Measurements from ENCODE around the gene FAM199X. TPM values are rescaled to one million over a fixed set of nuclear protein-coding genes. Genes with fewer than 3 reads are reported as not detected.

The FAM199X gene
- total RNA-seq, 3 donors from 2014 or later, result 24.9 to 42.0 (median 41.9) TPM

DNA sequence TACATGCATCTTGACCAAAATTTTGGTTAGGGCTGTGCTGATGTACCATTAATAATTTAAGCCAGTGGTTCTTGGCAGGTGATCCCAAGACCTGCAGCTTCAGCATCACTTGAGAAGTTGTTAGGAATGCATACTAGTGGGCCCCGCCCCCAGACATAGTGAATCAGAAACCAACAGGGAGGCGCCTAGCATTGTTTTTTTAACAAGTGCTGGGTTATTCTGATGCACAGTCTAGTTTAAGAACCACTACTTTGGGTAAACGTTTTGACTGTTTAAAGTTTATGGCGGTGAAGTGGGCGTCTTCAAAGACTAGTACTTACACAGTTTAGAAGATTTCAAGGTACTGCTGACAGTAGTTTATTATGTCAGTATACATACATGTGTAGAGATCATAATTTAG is 23.6 kb downstream of the FAM199X start:
- DNase-seq (ENCODE audit: low spot score in 2 of 2), result no peak
- H3K36me3 ChIP-seq, result no peaks in the 10 kb centered on the region
- no peak overlapping the region for H3K4me3 ChIP-seq
- intact Hi-C loops (cut with DNase I; ENCODE audit: low total_unique reads), result no loop called here
- H3K9me3 ChIP-seq, result no peaks in the 10 kb centered on the region
- H3K27me3 ChIP-seq, result peaks cover 0 to 8% of the 10 kb centered on the region in 2 donors
- H3K27ac ChIP-seq, result no peak overlapping the region
- no peaks in the 10 kb centered on the region for H3K4me1 ChIP-seq
- TF ChIP-seq, protein P1, sequence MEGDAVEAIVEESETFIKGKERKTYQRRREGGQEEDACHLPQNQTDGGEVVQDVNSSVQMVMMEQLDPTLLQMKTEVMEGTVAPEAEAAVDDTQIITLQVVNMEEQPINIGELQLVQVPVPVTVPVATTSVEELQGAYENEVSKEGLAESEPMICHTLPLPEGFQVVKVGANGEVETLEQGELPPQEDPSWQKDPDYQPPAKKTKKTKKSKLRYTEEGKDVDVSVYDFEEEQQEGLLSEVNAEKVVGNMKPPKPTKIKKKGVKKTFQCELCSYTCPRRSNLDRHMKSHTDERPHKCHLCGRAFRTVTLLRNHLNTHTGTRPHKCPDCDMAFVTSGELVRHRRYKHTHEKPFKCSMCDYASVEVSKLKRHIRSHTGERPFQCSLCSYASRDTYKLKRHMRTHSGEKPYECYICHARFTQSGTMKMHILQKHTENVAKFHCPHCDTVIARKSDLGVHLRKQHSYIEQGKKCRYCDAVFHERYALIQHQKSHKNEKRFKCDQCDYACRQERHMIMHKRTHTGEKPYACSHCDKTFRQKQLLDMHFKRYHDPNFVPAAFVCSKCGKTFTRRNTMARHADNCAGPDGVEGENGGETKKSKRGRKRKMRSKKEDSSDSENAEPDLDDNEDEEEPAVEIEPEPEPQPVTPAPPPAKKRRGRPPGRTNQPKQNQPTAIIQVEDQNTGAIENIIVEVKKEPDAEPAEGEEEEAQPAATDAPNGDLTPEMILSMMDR (IDR thresholded peaks at IDR 0.05), result no peak
- TF ChIP-seq POLR2A (IDR thresholded peaks at IDR 0.05), result no peak
- no peak for TF ChIP-seq POLR2AphosphoS5 (IDR thresholded peaks at IDR 0.05)

DNA sequence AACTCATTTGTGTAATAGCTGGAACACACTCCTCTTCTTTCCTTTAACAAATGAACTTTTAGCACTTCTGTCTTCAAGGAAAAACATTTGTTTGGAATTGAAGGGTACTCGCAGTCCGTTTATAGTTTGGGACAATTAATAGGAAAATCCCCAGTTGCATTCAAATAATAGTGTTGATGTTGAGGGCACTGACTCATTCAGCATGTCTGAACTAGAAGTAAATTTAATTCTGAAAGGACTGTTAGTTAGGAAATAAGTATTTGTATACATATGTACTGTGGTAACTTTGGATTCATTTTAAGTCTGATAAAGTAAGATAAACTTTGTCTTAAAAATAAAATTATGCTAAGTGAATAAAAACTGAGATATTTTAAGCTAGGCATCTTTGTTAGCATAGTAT is 27.2 kb downstream of the FAM199X start:
- no peak for TF ChIP-seq POLR2AphosphoS5 (IDR thresholded peaks at IDR 0.05)
- no peak for TF ChIP-seq POLR2A (IDR thresholded peaks at IDR 0.05)
- TF ChIP-seq, protein P1 (IDR thresholded peaks at IDR 0.05), result no peak
- Histone ChIP-seq H3K27ac (no peak overlapping the region), H3K36me3 (no peaks in the 10 kb centered on the region), H3K9me3 (no peaks in the 10 kb centered on the region), H3K27me3 (peaks cover 0 to 9% of the 10 kb centered on the region in 2 donors), H3K4me1 (no peaks in the 10 kb centered on the region), H3K4me3 (no peak overlapping the region)
- intact Hi-C loops (cut with DNase I; ENCODE audit: low total_unique reads), result no loop called here
- no peak for DNase-seq (ENCODE audit: low spot score in 2 of 2)

- intact Hi-C loops (cut with DNase I; ENCODE audit: low total_unique reads), result no loop called here
- no peak overlapping the region for H3K4me3 ChIP-seq
- no peak for TF ChIP-seq POLR2AphosphoS5 (IDR thresholded peaks at IDR 0.05)
- no peak for TF ChIP-seq POLR2A (IDR thresholded peaks at IDR 0.05)
- TF ChIP-seq, protein P1 (IDR thresholded peaks at IDR 0.05), result no peak
- no peak for DNase-seq (ENCODE audit: low spot score in 2 of 2)
- H3K27me3 ChIP-seq, result peaks cover 0 to 9% of the 10 kb centered on the region in 2 donors
- H3K9me3 ChIP-seq, result no peaks in the 10 kb centered on the region
- H3K4me1 ChIP-seq, result no peaks in the 10 kb centered on the region
- no peak overlapping the region for H3K27ac ChIP-seq
- H3K36me3 ChIP-seq, result no peaks in the 10 kb centered on the region
These were observed 28.8 kb downstream of the FAM199X start for GRCh38 chrX:104195013-104195412.

- TF ChIP-seq POLR2A (IDR thresholded peaks at IDR 0.05), result no peak
- TF ChIP-seq, protein P1 (IDR thresholded peaks at IDR 0.05), result peak; percentile 35 to 72 (median 53)
- Histone ChIP-seq H3K27ac (no peak overlapping the region), H3K4me1 (no peaks in the 10 kb centered on the region), H3K36me3 (no peaks in the 10 kb centered on the region), H3K9me3 (no peaks in the 10 kb centered on the region), H3K4me3 (no peak overlapping the region), H3K27me3 (peaks cover 0 to 9% of the 10 kb centered on the region in 2 donors)
- intact Hi-C loops (cut with DNase I; ENCODE audit: low total_unique reads), result no loop called here
- DNase-seq (ENCODE audit: low spot score in 2 of 2), result no peak
These were observed 29.3 kb downstream of the FAM199X start for GRCh38 chrX:104195489-104196084.

GRCh38 chrX:104205548-104205947 is 39.3 kb downstream of the FAM199X start:
- no peak for DNase-seq (ENCODE audit: low spot score in 2 of 2)
- TF ChIP-seq POLR2A (IDR thresholded peaks at IDR 0.05), result no peak
- TF ChIP-seq, protein P1 (IDR thresholded peaks at IDR 0.05), result no peak
- no peak for TF ChIP-seq POLR2AphosphoS5 (IDR thresholded peaks at IDR 0.05)

More at GRCh38 chrX:104205548-104205947, 39.3 kb downstream of the FAM199X start:
- Histone ChIP-seq H3K4me3 (no peak overlapping the region), H3K27ac (no peak overlapping the region), H3K4me1 (no peaks in the 10 kb centered on the region), H3K27me3 (peaks cover 0 to 37% of the 10 kb centered on the region in 2 donors), H3K9me3 (no peaks in the 10 kb centered on the region), H3K36me3 (no peaks in the 10 kb centered on the region)
- intact Hi-C loops (cut with DNase I; ENCODE audit: low total_unique reads), result no loop called here

Data from breast epithelium (tissue), 4 donors.